ENCODE results near the gene ZDHHC17.

DNA sequence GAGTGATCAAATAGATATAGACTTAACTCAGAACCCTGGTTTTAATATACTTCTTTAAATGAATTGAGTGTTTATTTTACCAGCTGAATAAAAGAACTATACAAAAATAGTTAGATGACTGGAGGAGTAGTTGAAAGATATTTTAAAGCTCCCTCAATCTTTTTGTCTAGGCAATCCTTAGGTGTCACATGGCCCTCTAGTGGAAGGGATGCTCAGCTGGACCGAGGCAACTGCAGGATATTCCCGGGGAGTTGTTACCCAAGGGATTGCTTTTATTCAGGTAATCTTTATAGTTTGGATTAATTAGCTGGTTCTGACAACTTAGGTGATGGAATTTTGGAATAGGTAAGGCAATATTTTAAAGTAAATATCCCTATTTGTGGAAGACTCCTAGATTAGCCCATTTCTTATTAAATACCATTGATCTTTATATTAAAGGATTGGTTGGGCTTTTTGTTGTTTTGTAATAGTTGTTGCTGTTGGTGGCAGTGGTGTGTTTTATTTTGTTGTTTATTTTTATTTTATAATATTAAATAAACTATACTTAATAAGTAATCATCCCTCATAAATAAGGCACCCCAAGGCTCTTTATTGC, 57.1 kb downstream of the ZDHHC17 start:
- TF ChIP-seq ZFX (IDR thresholded peaks at IDR 0.05) (no peak), JUND (IDR thresholded peaks at IDR 0.05) (no peak), ZNF274 (IDR thresholded peaks at IDR 0.05; ENCODE audit: low read depth, low read length) (no peak), EZH2 (IDR thresholded peaks at IDR 0.05) (no peak), RAD21 (IDR thresholded peaks at IDR 0.05; ENCODE audit: low read depth) (peak; percentile 60)
- TF ChIP-seq, protein P1, sequence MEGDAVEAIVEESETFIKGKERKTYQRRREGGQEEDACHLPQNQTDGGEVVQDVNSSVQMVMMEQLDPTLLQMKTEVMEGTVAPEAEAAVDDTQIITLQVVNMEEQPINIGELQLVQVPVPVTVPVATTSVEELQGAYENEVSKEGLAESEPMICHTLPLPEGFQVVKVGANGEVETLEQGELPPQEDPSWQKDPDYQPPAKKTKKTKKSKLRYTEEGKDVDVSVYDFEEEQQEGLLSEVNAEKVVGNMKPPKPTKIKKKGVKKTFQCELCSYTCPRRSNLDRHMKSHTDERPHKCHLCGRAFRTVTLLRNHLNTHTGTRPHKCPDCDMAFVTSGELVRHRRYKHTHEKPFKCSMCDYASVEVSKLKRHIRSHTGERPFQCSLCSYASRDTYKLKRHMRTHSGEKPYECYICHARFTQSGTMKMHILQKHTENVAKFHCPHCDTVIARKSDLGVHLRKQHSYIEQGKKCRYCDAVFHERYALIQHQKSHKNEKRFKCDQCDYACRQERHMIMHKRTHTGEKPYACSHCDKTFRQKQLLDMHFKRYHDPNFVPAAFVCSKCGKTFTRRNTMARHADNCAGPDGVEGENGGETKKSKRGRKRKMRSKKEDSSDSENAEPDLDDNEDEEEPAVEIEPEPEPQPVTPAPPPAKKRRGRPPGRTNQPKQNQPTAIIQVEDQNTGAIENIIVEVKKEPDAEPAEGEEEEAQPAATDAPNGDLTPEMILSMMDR (IDR thresholded peaks at IDR 0.05 in 2 of 3, conservative IDR thresholded peaks at IDR 0.05 in 1 of 3; ENCODE audit: borderline replicate concordance in 1 of 3, insufficient read depth in 1 of 3, low read depth in 2 of 3, low read length in 2 of 3) = peak; percentile 41 to 84 (median 74); a peak in 5 of 6 replicates

All from HCT116 (cell line).